ENCODE measurements around the gene EVA1A. TPM values are rescaled to one million over a fixed set of nuclear protein-coding genes. Genes with fewer than 3 reads are reported as not detected.

Gene EVA1A
- total RNA-seq, 1 experiment from 2014 or later = 0.68 TPM

DNA sequence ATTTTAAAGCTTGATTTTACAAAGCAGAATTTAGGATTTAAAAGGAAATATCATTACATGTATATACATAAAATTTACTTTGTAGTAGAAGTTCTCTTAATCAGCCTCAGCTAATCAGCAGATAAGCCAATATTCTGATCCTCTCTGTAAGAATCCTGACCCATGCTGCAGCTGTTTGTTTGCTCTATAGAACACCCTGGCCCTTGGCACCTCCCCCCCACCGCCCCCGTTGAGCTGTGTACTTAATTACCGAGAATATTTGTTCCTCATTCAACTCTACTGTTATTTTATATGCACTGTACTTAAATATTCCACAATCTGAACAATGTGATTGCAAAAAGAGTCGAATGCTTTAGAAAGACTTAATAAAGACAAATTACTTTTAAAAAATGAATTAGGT, 98.0 kb downstream of the EVA1A start:
- DNase-seq = no peak
- Histone ChIP-seq H2BK20ac (ENCODE audit: low read depth, low read length, poor library complexity, severe bottlenecking) (no peak overlapping the region), H2AK5ac (ENCODE audit: insufficient read length, low read length) (no peak overlapping the region)

More for the DNA sequence above, 98.0 kb downstream of the EVA1A start:
- Histone ChIP-seq H3K9ac (ENCODE audit: extremely low read depth, insufficient read length, low read length) (no peak overlapping the region), H4K5ac (ENCODE audit: insufficient read length, low read depth, low read length) (no peak overlapping the region), H2BK120ac (ENCODE audit: low read depth, low read length, poor library complexity, severe bottlenecking) (no peak overlapping the region), H3K79me2 (ENCODE audit: insufficient read depth, low read length) (no peaks in the 10 kb centered on the region), H2AFZ (ENCODE audit: low read length) (no peak overlapping the region), H3K27ac (ENCODE audit: insufficient read length, low read depth, low read length) (no peak overlapping the region), H3K9me3 (ENCODE audit: control insufficient read depth, low read depth, low read length) (no peaks in the 10 kb centered on the region), H2BK15ac (ENCODE audit: low read depth, low read length) (no peak overlapping the region), H3K23ac (ENCODE audit: insufficient read length, low read depth, low read length) (no peak overlapping the region), H4K91ac (ENCODE audit: insufficient read length, low read depth, low read length) (no peak overlapping the region), H3K4me2 (ENCODE audit: insufficient read depth, insufficient read length, low read length) (no peak overlapping the region), H2BK12ac (ENCODE audit: insufficient read length, low read depth, low read length) (no peak overlapping the region), H3T11ph (ENCODE audit: low read length) (no peak overlapping the region), H2BK5ac (ENCODE audit: insufficient read length, low read length) (no peak overlapping the region), H3K14ac (ENCODE audit: insufficient read depth, low read length) (no peak overlapping the region), H3K4ac (ENCODE audit: low read depth, low read length) (no peak overlapping the region), H3K56ac (ENCODE audit: insufficient read length, low read depth, low read length) (no peak overlapping the region), H3K4me1 (ENCODE audit: insufficient read depth, low read length) (no peaks in the 10 kb centered on the region; the same call in 1 of the 2 replicates), H3K23me2 (ENCODE audit: insufficient read length, low read depth, low read length, poor library complexity, severe bottlenecking) (no peaks in the 10 kb centered on the region), H3K27me3 (ENCODE audit: insufficient read depth, low read length) (no peaks in the 10 kb centered on the region), H4K20me1 (ENCODE audit: control insufficient read depth, insufficient read depth, insufficient read length) (no peaks in the 10 kb centered on the region), H4K8ac (replicated peaks; ENCODE audit: insufficient read length, low read depth, low read length) (no peak overlapping the region), H3K79me1 (ENCODE audit: insufficient read depth, low read depth, low read length, poor library complexity, severe bottlenecking) (no peaks in the 10 kb centered on the region), H3K18ac (ENCODE audit: insufficient read length, low read depth, low read length) (no peak overlapping the region)
- no peak overlapping the region for H3K27ac Mint-ChIP-seq
- no peaks in the 10 kb centered on the region for H3K27me3 Mint-ChIP-seq (ENCODE audit: low read depth)
- peaks cover 0 to 4% (median 0%) of the 10 kb centered on the region in 3 experiments; a peak in 2 of 7 replicates for H3K36me3 Mint-ChIP-seq (ENCODE audit: insufficient read depth in 1 of 3, low read depth in 3 of 3)
- peaks cover 4% of the 10 kb centered on the region in 2 experiments; a peak in 3 of 5 replicates for H3K9me3 Mint-ChIP-seq
- TF ChIP-seq, protein P1, sequence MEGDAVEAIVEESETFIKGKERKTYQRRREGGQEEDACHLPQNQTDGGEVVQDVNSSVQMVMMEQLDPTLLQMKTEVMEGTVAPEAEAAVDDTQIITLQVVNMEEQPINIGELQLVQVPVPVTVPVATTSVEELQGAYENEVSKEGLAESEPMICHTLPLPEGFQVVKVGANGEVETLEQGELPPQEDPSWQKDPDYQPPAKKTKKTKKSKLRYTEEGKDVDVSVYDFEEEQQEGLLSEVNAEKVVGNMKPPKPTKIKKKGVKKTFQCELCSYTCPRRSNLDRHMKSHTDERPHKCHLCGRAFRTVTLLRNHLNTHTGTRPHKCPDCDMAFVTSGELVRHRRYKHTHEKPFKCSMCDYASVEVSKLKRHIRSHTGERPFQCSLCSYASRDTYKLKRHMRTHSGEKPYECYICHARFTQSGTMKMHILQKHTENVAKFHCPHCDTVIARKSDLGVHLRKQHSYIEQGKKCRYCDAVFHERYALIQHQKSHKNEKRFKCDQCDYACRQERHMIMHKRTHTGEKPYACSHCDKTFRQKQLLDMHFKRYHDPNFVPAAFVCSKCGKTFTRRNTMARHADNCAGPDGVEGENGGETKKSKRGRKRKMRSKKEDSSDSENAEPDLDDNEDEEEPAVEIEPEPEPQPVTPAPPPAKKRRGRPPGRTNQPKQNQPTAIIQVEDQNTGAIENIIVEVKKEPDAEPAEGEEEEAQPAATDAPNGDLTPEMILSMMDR (conservative IDR thresholded peaks at IDR 0.05) = no peak
- WGBS (ENCODE audit: extremely low coverage, insufficient read length, low lambda C conversion rate) = no CpG with 5 or more reads among the region's 4 CpGs
- peaks cover 13 to 17% of the 10 kb centered on the region in 2 experiments for H3K4me1 Mint-ChIP-seq
- no peak overlapping the region for H3K4me3 Mint-ChIP-seq

Data from H9 (cell line).